Measurements from ENCODE around the gene INS. TPM values are rescaled to one million over a fixed set of nuclear protein-coding genes. Genes with fewer than 3 reads are reported as not detected.

INS gene
- total RNA-seq, 1 experiment from 2014 or later: not detected

DNA sequence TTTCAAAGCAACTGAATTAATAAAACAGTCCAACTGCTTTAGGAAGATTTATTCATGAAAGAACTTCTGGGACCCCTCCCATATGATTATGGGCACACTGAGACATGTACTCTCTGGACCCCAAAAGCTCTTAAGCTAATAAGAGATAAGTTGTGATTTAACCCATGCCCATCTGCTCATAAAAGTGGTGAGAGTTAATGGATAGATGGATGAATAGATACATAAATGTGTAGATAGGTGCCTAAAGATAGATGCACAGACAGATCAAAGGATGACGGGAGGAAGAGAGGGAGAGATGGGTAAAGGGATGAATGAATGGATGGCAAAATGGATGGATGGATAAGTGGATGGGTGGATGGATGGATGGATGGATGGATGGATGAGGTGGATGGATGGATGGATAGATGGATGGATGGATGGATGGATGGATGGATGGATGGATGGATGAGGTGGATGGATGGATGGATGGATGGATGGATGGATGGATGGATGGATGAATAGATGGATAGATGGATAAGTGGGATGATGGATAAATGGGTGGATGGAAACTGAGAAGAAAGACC is 40.0 kb upstream of the INS start:
- H3K4ac ChIP-seq (ENCODE audit: low read depth, low read length): no peak overlapping the region
- Mint-ChIP-seq H3K4me3 (no peak overlapping the region), H3K27ac (no peak overlapping the region), H3K36me3 (ENCODE audit: insufficient read depth in 1 of 3, low read depth in 3 of 3) (no peaks in the 10 kb centered on the region), H3K9me3 (no peaks in the 10 kb centered on the region), H3K4me1 (no peaks in the 10 kb centered on the region), H3K27me3 (ENCODE audit: low read depth) (peaks cover 29% of the 10 kb centered on the region)
- no peak overlapping the region for H3K18ac ChIP-seq (ENCODE audit: insufficient read length, low read depth, low read length)
- no peaks in the 10 kb centered on the region for H3K27me3 ChIP-seq (ENCODE audit: insufficient read depth, low read length)
- H4K8ac ChIP-seq (replicated peaks; ENCODE audit: insufficient read length, low read depth, low read length): no peak overlapping the region
- TF ChIP-seq, protein P1, sequence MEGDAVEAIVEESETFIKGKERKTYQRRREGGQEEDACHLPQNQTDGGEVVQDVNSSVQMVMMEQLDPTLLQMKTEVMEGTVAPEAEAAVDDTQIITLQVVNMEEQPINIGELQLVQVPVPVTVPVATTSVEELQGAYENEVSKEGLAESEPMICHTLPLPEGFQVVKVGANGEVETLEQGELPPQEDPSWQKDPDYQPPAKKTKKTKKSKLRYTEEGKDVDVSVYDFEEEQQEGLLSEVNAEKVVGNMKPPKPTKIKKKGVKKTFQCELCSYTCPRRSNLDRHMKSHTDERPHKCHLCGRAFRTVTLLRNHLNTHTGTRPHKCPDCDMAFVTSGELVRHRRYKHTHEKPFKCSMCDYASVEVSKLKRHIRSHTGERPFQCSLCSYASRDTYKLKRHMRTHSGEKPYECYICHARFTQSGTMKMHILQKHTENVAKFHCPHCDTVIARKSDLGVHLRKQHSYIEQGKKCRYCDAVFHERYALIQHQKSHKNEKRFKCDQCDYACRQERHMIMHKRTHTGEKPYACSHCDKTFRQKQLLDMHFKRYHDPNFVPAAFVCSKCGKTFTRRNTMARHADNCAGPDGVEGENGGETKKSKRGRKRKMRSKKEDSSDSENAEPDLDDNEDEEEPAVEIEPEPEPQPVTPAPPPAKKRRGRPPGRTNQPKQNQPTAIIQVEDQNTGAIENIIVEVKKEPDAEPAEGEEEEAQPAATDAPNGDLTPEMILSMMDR (conservative IDR thresholded peaks at IDR 0.05): no peak
- H3K79me2 ChIP-seq (ENCODE audit: insufficient read depth, low read length): no peaks in the 10 kb centered on the region
- WGBS (ENCODE audit: extremely low coverage, insufficient read length, low lambda C conversion rate): no CpG with 5 or more reads among the region's 1 CpG
- H4K5ac ChIP-seq (ENCODE audit: insufficient read length, low read depth, low read length): no peak overlapping the region
- no peaks in the 10 kb centered on the region for H4K20me1 ChIP-seq (ENCODE audit: control insufficient read depth, insufficient read depth, insufficient read length)
- H3K4me2 ChIP-seq (ENCODE audit: insufficient read depth, insufficient read length, low read length): no peak overlapping the region
- H3K4me1 ChIP-seq (ENCODE audit: insufficient read depth, low read length): no peaks in the 10 kb centered on the region
- no peak overlapping the region for H4K91ac ChIP-seq (ENCODE audit: insufficient read length, low read depth, low read length)
- DNase-seq: no peak
- H3K79me1 ChIP-seq (ENCODE audit: insufficient read depth, low read depth, low read length, poor library complexity, severe bottlenecking): no peaks in the 10 kb centered on the region
- H2BK5ac ChIP-seq (ENCODE audit: insufficient read length, low read length): no peak overlapping the region
- no peak overlapping the region for H2AFZ ChIP-seq (ENCODE audit: low read length)
- H3K9me3 ChIP-seq (ENCODE audit: control insufficient read depth, low read depth, low read length): no peaks in the 10 kb centered on the region
- no peaks in the 10 kb centered on the region for H3K23me2 ChIP-seq (ENCODE audit: insufficient read length, low read depth, low read length, poor library complexity, severe bottlenecking)
- H3T11ph ChIP-seq (ENCODE audit: low read length): no peak overlapping the region
- H3K9ac ChIP-seq (ENCODE audit: extremely low read depth, insufficient read length, low read length): no peak overlapping the region
- no peak overlapping the region for H2BK12ac ChIP-seq (ENCODE audit: insufficient read length, low read depth, low read length)
- H3K14ac ChIP-seq (ENCODE audit: insufficient read depth, low read length): no peak overlapping the region
- H2BK120ac ChIP-seq (ENCODE audit: low read depth, low read length, poor library complexity, severe bottlenecking): no peak overlapping the region
- H3K23ac ChIP-seq (ENCODE audit: insufficient read length, low read depth, low read length): no peak overlapping the region
- no peak overlapping the region for H3K27ac ChIP-seq (ENCODE audit: insufficient read length, low read depth, low read length)
- no peak overlapping the region for H2BK15ac ChIP-seq (ENCODE audit: low read depth, low read length)
- no peak overlapping the region for H3K56ac ChIP-seq (ENCODE audit: insufficient read length, low read depth, low read length)
- H2BK20ac ChIP-seq (ENCODE audit: low read depth, low read length, poor library complexity, severe bottlenecking): no peak overlapping the region
- H2AK5ac ChIP-seq (ENCODE audit: insufficient read length, low read length): no peak overlapping the region

Measured in H9 (cell line).